Spleen (tissue), 7 donors: ENCODE measurements around the gene SPINDOC.

ENCODE experiments used
- CTCF ChIP-seq, 11 experiments: fragments of 200-600 bp in 7 of 11; fragments of 450-650 bp in 4 of 11; sonication (generic) in 4 of 11; IDR thresholded peaks in 8 of 11; conservative IDR thresholded peaks in 3 of 11; 1 replicate in 7 of 11; 2 replicates in 4 of 11; pipeline versions ENCODE4 v1.4.0 to v1.8.0; 2016 to 2021; ENCODE audit warnings: antibody characterized with exemption in 11 of 11, inconsistent platforms in 4 of 11, mild to moderate bottlenecking in 1 of 11
- POLR2AphosphoS5 ChIP-seq, 3 donors: sonication (generic); formaldehyde crosslinking; IDR thresholded peaks; one replicate each; pipeline ENCODE4 v1.5.1; 2017; ENCODE audit warnings: antibody characterized with exemption in 3 of 3
- donor health status: DM: no; HTN: no; CAD: no; lungs with moderate emphysema.
- donor health status: DM: no; HTN: no; CAD: no.
- donor health status: DM: no; HTN: no; CAD: no.

GRCh38 chr11:63813563-63814382, 517 bp downstream of the SPINDOC start:
- no peak for TF ChIP-seq CTCF (IDR thresholded peaks at IDR 0.05 in 8 of 11, conservative IDR thresholded peaks at IDR 0.05 in 3 of 11)
- peak in 2 of 3 donors; percentile 40 to 47 for TF ChIP-seq POLR2AphosphoS5 (IDR thresholded peaks at IDR 0.05)
